HG03575 (cell line): ENCODE data around the gene RFLNA.
"Not testable (repeated sequence)": the region's sequence is repeated elsewhere in the genome, so short reads cannot be mapped to it uniquely, and the experiment has no call there.

Source experiments
- ATAC-seq: cut with Tn5 transposase; IDR thresholded peaks from one replicate; pipeline ENCODE4 v1.9.1; 2021; ENCODE audit not compliant: unreplicated experiment, insufficient number of reproducible peaks, low FRiP score; ENCODE audit errors: extremely low read depth

The RFLNA gene

DNA sequence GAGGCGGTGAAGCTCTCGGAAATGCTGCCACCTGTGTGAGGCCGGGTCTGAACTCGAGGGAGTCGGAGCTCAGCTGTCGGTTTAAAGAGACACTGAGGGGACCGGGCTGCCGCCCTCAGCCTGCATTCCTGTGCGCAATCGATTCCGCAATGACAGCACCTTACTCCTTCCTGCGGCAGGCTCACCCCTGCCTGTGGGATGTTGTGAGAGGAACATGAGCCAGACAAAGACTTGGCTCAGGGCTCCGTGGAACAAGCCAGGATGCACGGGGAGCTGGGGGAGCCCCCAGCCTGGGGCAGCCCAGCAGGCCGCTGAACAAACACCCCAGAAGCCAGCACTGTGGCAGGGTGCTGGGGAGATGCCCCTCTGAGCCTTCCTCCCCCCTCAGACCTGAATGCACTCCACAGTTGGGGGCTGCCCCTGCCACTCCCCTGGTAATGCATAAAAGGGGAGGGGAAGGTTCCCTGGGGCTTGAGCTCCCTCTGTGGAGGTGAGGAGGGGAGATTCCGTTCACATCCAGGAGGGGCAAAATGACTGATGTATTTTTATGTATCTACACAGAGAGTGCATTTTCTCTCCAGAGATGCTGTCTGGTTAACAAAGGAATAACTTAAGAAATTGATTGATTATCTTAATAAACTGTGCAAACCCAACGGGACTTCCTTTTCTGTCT lies 20.6 kb downstream of the RFLNA start:
- no peak for ATAC-seq

- ATAC-seq, result no peak
Measured at GRCh38 chr12:124316257-124316900, 21.5 kb downstream of the RFLNA start.

DNA sequence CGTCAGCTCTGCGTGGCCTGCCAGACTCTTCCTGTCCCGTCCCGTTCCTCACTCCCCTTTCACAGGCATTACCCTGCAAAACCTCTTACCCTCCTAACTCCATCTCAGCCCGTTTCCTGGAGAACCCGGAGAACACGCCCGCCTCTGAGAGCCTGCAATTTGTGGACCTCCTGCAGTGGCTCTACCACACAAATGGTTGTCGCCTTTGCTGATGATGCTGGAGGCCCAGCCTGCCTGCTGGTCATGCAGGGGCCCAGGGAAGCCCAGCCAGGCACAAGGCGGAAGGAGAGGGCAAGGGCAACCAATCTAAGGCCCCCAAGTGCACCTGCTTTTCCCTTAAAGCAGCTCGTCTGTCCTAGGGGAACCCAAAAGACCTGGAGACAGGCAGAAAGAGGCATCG lies 22.5 kb downstream of the RFLNA start:
- no peak for ATAC-seq

DNA sequence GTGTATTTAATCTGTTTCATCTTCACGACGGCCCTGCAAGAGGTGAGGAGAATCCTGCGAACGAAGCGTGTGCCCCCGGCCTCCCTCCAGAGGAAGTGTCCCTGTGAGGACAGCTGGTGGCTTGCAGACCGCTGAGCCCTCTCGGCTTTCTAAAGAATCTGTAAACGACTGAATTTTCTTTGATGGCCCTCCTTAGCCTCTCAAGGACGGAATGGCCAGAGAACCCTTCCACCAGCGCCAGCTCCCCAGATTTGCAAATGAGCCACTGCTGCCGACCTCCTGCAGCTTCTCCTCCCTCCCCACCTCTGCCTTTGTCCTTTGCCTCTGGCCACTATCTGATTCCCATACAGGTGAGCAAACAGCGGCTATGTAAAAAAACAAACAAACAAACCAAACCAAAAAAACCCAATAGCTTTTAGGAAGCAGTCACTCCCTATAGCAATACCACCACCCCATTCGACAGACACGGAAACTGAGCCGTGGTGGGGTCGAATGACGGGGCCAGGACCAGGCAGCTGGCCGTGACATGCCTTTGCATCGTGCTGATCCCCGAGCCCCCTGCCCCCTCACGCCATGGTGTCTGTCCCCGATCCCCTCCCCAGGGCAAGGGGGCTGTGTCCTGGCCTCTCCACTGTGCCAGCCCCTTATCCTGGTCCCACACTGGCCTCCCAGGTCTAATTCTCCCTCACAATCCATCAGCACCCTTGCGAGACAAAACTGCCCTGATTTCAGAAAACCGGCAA lies 23.6 kb downstream of the RFLNA start:
- ATAC-seq, result no peak

- ATAC-seq, result no peak
Measured at GRCh38 chr12:124319368-124320050, 24.6 kb downstream of the RFLNA start.

- ATAC-seq, result no peak
Measured at GRCh38 chr12:124321040-124321481, 26.2 kb downstream of the RFLNA start.

DNA sequence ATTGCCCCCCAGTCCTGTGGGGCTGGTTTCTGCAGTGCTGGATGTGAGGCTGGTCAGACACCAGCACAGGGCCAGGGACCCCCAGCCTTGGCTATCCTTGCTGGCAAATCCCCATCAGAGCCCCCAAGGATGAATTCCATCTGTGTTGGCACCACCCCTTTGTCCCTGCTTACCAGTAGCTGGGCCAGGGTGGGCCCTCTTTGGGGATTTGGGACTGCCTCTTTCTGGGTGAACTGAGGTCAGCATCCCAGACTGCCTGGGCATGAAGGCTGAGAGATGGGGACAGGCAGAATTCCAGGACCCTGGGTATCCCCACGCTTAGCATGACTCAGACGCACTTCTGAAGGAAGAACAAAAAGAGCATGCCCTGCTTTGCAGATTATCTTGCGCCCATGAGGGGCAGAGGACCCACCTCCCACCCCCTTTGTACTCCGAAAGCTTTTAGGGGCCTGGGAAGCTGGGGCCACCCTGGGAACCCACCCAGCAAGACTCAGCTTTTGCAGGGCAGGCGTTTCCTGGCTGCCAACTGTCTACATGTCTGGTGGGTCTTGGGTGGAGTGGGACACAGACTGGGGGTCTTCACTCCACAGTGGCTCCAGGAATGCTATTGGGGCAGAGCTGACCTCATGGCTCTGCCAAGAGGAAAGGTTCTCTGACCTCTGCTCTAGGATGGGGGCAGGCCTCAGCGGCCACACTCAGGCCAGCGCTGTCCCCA lies 26.8 kb downstream of the RFLNA start:
- ATAC-seq, result no peak

- ATAC-seq, result no peak
Measured at GRCh38 chr12:124322271-124322998, 27.5 kb downstream of the RFLNA start.

- not testable (repeated sequence) for ATAC-seq
Measured at GRCh38 chr12:124322999-124323328, 28.1 kb downstream of the RFLNA start.

DNA sequence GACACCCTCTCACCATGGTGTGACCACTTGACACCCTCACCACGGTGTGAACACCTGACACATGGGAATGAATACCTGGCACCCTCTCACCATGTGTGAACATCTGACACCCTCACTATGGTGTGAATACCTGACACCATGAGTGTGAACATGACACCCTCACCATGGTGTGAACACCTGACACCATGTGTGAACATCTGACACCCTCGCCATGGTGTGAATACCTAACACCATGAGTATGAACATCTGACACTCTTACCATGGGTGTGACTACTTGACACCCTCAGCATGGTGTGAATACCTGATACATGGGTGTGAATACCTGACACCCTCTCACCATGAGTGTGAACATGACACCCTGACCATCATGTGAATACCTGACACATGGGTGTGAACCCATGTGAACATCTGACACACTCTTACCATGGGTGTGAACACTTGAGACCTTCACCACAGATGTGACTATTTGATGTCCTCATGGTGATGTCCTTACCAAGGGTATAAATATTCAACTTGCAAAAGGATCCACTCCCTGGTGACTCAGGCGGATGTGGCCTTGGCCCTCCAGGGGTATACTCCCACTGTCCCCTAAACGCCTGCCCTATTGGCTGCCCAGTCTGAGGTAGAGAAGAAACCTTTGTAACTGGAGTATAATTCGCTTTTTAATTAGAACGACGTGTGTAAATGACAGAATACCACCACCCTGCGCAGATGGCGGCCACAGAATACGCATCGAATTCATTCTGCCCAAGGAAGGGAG lies 29.1 kb downstream of the RFLNA start:
- ATAC-seq, result no peak

DNA sequence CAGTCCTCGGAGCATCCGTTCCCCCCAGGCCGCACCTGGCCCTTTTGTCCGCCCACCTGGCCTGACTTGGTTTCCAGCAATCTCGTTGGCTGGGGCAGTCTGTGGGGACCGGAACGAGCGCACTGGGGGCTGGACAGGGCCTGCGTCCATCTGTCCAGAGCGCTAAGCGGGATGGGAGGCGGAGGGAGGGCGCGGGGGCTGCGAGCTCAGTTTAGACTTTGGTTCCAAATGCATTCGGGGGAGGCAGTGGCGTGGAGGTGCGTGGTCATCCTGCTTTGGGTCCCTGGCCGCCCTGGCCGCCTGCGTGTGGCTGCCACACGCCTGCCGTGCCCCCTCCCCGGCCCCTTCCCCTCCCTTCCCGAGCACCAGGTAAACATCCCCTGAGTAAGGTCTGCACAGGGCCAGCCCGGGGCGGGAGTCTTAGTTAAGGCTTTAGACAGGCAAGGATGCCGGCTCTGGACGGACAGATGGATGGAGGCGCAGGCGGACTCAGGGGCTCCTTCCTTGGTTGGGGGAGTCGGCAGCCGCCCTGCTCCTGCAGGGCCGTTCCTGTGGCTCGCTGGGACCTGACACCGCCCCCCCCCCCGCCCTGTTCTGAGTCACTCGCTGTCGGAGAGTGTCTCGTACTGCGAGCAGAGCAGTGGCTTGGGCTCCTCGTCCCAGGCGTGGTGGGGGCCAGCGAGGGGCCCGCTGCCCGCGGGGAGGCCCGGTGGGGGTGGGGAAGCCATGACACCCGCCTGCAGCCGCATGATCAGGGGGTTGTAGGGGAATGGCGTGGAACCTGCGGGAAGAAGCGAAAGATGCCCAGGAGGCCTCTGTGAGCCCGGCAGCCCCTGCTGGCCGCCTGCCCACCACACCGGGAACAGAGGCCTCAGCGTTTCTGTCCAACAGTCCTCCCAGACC lies 30.2 kb downstream of the RFLNA start:
- no peak for ATAC-seq

DNA sequence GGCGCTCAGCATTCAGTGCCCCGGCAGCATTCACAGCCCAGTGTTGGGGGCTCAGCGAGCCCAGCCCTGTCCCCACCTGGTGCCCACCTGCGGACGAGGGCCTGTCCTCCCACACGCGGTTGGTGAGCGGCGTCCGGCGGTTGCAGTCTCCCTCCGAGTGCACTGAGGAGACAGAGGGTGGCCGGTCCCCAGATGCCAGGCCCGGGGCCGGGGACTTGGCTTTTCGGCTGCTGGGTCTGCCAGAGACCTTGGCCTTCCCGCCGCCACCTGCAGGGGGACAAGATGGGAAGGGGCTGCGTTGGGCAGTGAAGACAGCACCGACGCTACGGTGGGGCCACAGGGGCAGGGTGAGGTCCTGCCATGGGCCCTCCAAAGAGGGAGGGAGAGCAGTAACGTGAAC lies 31.2 kb downstream of the RFLNA start:
- ATAC-seq, result no peak

- ATAC-seq, result no peak
Measured at GRCh38 chr12:124326871-124327270, 32.0 kb downstream of the RFLNA start.

- no peak for ATAC-seq
Measured at GRCh38 chr12:124327362-124328043, 32.6 kb downstream of the RFLNA start.

DNA sequence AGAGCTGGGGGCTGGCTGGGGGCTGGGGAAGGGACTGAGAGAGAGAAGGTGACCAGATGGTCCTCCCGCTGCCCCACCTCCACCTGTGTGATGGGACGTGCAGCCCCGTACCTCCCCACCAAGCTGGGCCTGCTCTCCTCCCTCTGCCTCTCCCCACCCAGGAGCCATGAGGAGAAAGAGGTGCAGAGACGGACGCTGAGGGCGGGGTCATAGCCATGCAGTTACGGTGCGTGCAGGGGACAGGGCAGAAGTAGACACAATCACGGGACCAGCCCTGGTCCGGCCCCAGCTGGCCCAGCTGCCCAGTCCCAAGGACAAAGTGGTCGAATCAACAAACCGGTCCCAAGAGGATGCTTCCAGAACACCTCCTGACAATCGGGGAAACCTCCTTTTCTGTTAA lies 33.2 kb downstream of the RFLNA start:
- ATAC-seq, result no peak

- ATAC-seq, result no peak
Measured at GRCh38 chr12:124328636-124329035, 33.7 kb downstream of the RFLNA start.
